Measurements from ENCODE around the gene ORAI3.

The ORAI3 gene

DNA sequence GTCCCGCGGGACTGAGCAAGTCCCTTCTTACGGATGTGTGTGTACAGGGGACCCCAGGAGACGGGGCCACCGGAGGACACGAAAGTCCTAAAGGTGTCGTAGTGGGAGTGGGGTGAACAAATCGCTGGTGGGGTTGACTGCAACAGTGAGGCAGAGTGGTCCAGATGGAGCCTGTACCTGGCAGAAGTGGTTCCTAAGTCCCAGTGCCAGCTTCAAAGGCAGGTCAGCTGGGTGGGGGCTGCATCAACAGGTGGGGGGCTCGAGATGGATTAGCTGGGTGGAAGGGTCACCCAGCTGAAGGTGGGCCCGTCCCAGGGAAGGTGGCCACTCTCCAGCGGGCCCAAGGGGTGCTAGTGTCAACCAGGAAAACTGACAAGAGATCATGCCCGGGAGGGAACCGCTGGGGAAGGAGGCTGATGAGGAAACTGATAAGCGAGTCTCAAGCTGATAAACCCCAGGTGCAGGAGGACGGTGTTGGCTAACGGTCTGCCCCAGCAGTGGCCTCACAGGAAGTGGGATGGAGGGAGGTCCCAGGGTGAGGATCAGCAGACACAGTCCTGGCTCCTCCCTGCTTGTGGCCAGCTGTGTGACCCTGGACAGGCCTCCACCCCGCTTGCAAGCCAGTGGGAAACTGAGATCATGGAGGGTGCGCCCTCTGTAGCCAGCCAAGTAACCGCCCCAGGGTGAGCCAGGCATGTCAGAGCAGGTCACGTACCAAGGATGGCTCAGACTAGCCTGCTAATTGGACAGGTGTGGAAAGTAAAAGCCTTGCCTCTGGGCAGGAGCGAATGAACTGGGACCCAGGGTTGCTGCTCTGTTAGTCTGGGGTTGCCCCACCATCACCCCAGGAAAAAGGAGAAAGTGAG lies 1.0 kb downstream of the ORAI3 start:
- peak overlapping the region; percentile 91 for H3K27ac ChIP-seq
- H3K27me3 ChIP-seq (ENCODE audit: control insufficient read depth, insufficient read depth, low read length): no peaks in the 10 kb centered on the region
- H3K36me3 ChIP-seq (ENCODE audit: control insufficient read depth, insufficient read depth, low read length): no peaks in the 10 kb centered on the region
- peak overlapping the region; percentile 7 for H3K9ac ChIP-seq
- H2AFZ ChIP-seq: no peak overlapping the region
- no peaks in the 10 kb centered on the region for H3K9me3 ChIP-seq (ENCODE audit: control insufficient read depth, low read length)
- peak overlapping the region; percentile 88 for H3K4me3 ChIP-seq (ENCODE audit: low read depth, low read length)
- peaks cover 6% of the 10 kb centered on the region for H3K79me2 ChIP-seq
- peaks cover 13% of the 10 kb centered on the region for H3K4me1 ChIP-seq
- TF ChIP-seq, protein P1, sequence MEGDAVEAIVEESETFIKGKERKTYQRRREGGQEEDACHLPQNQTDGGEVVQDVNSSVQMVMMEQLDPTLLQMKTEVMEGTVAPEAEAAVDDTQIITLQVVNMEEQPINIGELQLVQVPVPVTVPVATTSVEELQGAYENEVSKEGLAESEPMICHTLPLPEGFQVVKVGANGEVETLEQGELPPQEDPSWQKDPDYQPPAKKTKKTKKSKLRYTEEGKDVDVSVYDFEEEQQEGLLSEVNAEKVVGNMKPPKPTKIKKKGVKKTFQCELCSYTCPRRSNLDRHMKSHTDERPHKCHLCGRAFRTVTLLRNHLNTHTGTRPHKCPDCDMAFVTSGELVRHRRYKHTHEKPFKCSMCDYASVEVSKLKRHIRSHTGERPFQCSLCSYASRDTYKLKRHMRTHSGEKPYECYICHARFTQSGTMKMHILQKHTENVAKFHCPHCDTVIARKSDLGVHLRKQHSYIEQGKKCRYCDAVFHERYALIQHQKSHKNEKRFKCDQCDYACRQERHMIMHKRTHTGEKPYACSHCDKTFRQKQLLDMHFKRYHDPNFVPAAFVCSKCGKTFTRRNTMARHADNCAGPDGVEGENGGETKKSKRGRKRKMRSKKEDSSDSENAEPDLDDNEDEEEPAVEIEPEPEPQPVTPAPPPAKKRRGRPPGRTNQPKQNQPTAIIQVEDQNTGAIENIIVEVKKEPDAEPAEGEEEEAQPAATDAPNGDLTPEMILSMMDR (IDR thresholded peaks at IDR 0.05): peak; percentile 12
- H3K4me2 ChIP-seq (ENCODE audit: low read length): peak overlapping the region; percentile 69

DNA sequence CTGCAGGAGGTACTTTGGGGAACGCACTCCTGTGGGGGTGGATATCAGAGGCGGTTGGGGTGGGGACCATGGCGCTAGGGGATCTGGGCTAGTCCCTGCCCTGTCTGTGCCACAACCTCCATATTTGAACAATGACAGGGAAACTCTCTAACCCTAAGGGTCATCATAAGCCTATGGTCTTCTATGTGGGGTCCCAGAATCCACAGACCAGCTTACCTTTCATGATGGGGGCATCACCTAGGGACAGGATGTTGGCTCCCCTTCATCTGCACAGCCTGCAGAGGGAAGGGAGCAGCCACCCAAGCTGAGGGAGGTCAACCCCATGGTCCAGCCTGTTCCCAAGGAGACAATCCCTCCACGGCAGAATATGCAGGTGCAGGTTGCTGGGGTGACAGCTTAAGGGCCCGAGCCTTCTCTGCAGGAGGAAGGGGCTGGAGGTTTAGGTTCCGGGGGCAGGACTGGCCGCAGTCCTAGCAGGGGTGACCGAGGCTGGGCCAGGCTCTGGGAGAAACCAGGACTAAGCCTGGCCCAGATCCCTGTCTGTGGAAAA lies 1.7 kb downstream of the ORAI3 start:
- TF ChIP-seq, protein P1 (IDR thresholded peaks at IDR 0.05): no peak
- no peaks in the 10 kb centered on the region for H3K9me3 ChIP-seq (ENCODE audit: control insufficient read depth, low read length)
- peak overlapping the region; percentile 69 for H3K4me2 ChIP-seq (ENCODE audit: low read length)
- H3K4me3 ChIP-seq (ENCODE audit: low read depth, low read length): peak overlapping the region; percentile 88
- peaks cover 6% of the 10 kb centered on the region for H3K79me2 ChIP-seq
- H3K9ac ChIP-seq: no peak overlapping the region
- peaks cover 13% of the 10 kb centered on the region for H3K4me1 ChIP-seq
- no peaks in the 10 kb centered on the region for H3K27me3 ChIP-seq (ENCODE audit: control insufficient read depth, insufficient read depth, low read length)
- H3K36me3 ChIP-seq (ENCODE audit: control insufficient read depth, insufficient read depth, low read length): no peaks in the 10 kb centered on the region
- H2AFZ ChIP-seq: no peak overlapping the region
- H3K27ac ChIP-seq: peak overlapping the region; percentile 91

DNA sequence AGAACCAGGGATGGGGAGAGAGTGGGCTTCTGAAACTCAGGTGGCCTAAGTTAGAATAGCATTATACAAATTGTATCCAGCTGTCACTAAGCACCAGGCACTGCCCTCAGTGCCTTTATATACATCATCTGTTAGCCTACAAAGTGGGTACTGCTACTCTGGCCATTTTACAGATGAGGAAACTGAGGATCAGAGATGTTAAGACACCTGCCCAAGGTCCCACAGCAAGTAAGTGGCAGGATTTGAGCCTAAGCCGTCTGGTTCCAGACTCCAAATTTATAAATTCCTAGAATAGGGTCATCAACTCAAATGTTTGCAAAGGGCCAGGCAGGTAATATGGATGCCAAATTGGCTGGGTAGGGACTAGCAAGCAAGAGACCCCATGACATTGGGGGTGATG lies 2.3 kb downstream of the ORAI3 start:
- Histone ChIP-seq H2AFZ (no peak overlapping the region), H3K9ac (no peak overlapping the region), H3K4me3 (ENCODE audit: low read depth, low read length) (no peak overlapping the region), H3K4me2 (ENCODE audit: low read length) (no peak overlapping the region), H3K36me3 (ENCODE audit: control insufficient read depth, insufficient read depth, low read length) (no peaks in the 10 kb centered on the region), H3K27me3 (ENCODE audit: control insufficient read depth, insufficient read depth, low read length) (no peaks in the 10 kb centered on the region), H3K9me3 (ENCODE audit: control insufficient read depth, low read length) (no peaks in the 10 kb centered on the region), H3K79me2 (peaks cover 6% of the 10 kb centered on the region), H3K27ac (peak overlapping the region; percentile 91), H3K4me1 (peaks cover 13% of the 10 kb centered on the region)
- TF ChIP-seq, protein P1 (IDR thresholded peaks at IDR 0.05): no peak

DNA sequence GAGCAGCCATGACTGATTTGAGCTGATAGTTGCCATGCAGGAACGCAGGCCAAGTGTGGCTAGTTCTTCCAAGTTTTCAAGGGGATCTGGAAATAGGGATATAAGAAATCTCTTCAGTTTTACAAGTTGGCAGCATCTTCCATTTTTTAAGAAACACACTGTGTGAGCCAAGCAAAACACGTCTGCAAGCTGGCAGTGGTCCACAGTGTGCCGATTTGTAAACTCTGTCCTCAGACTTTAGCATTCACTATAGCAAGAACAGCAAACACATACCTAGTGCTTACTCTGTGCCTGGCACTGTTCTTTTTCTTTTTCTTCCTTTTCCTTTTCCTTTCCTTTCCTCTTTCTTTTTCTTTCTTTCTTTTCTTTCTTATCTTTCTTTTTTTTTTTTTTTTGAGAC lies 2.9 kb downstream of the ORAI3 start:
- Histone ChIP-seq H3K27me3 (ENCODE audit: control insufficient read depth, insufficient read depth, low read length) (no peaks in the 10 kb centered on the region), H3K9me3 (ENCODE audit: control insufficient read depth, low read length) (no peaks in the 10 kb centered on the region), H3K4me1 (peaks cover 13% of the 10 kb centered on the region), H3K79me2 (peaks cover 6% of the 10 kb centered on the region), H3K4me2 (ENCODE audit: low read length) (no peak overlapping the region), H3K36me3 (ENCODE audit: control insufficient read depth, insufficient read depth, low read length) (no peaks in the 10 kb centered on the region), H2AFZ (no peak overlapping the region), H3K9ac (no peak overlapping the region), H3K4me3 (ENCODE audit: low read depth, low read length) (no peak overlapping the region), H3K27ac (no peak overlapping the region)
- TF ChIP-seq, protein P1 (IDR thresholded peaks at IDR 0.05): no peak
